Measurements from ENCODE around the gene OR8B8. TPM values are rescaled to one million over a fixed set of nuclear protein-coding genes. Genes with fewer than 3 reads are reported as not detected.
"Not testable (repeated sequence)": the region's sequence is repeated elsewhere in the genome, so short reads cannot be mapped to it uniquely, and the experiment has no call there.

The OR8B8 gene
- total RNA-seq, 1 donor from 2014 or later = not detected

GRCh38 chr11:124421043-124421442 is 24.5 kb downstream of the OR8B8 start:
- H3K9me3 ChIP-seq = no peaks in the 10 kb centered on the region
- no peak overlapping the region for H3K27ac ChIP-seq
- H3K4me1 ChIP-seq = no peaks in the 10 kb centered on the region
- no peak overlapping the region for H3K4me3 ChIP-seq
- H3K27me3 ChIP-seq = no peaks in the 10 kb centered on the region
- H3K36me3 ChIP-seq = no peaks in the 10 kb centered on the region
- intact Hi-C loops (cut with DNase I) = no loop called here
- no peak for DNase-seq (ENCODE audit: low spot score in 2 of 2)
- TF ChIP-seq, protein P1, sequence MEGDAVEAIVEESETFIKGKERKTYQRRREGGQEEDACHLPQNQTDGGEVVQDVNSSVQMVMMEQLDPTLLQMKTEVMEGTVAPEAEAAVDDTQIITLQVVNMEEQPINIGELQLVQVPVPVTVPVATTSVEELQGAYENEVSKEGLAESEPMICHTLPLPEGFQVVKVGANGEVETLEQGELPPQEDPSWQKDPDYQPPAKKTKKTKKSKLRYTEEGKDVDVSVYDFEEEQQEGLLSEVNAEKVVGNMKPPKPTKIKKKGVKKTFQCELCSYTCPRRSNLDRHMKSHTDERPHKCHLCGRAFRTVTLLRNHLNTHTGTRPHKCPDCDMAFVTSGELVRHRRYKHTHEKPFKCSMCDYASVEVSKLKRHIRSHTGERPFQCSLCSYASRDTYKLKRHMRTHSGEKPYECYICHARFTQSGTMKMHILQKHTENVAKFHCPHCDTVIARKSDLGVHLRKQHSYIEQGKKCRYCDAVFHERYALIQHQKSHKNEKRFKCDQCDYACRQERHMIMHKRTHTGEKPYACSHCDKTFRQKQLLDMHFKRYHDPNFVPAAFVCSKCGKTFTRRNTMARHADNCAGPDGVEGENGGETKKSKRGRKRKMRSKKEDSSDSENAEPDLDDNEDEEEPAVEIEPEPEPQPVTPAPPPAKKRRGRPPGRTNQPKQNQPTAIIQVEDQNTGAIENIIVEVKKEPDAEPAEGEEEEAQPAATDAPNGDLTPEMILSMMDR (IDR thresholded peaks at IDR 0.05) = no peak

GRCh38 chr11:124415356-124415923 is 30.1 kb downstream of the OR8B8 start:
- H3K27me3 ChIP-seq = no peaks in the 10 kb centered on the region
- H3K36me3 ChIP-seq = no peaks in the 10 kb centered on the region
- TF ChIP-seq, protein P1 (IDR thresholded peaks at IDR 0.05) = peak in 2 of 3 experiments; percentile 54 to 60
- no peak overlapping the region for H3K27ac ChIP-seq
- no peaks in the 10 kb centered on the region for H3K4me1 ChIP-seq
- H3K9me3 ChIP-seq = no peaks in the 10 kb centered on the region
- no peak for DNase-seq (ENCODE audit: low spot score in 2 of 2)
- no peak overlapping the region for H3K4me3 ChIP-seq
- intact Hi-C loops (cut with DNase I) = loop anchor here (2.0 kb wide), 1 partner anchor 171 kb away; no protein-coding TSS in a partner anchor

- H3K27ac ChIP-seq = no peak overlapping the region
Observed at GRCh38 chr11:124409906-124410305, 35.6 kb downstream of the OR8B8 start.

GRCh38 chr11:124405581-124405980 is 39.9 kb downstream of the OR8B8 start:
- TF ChIP-seq, protein P1 (IDR thresholded peaks at IDR 0.05) = no peak
- no peak for DNase-seq (ENCODE audit: low spot score in 2 of 2)
- Histone ChIP-seq H3K4me3 (no peak overlapping the region), H3K27ac (no peak overlapping the region), H3K36me3 (no peaks in the 10 kb centered on the region), H3K9me3 (no peaks in the 10 kb centered on the region), H3K4me1 (no peaks in the 10 kb centered on the region), H3K27me3 (no peaks in the 10 kb centered on the region)
- intact Hi-C loops (cut with DNase I) = no loop called here

More at GRCh38 chr11:124409906-124410305, 35.6 kb downstream of the OR8B8 start:
- H3K36me3 ChIP-seq = no peaks in the 10 kb centered on the region
- H3K4me3 ChIP-seq = no peak overlapping the region
- H3K27me3 ChIP-seq = no peaks in the 10 kb centered on the region
- intact Hi-C loops (cut with DNase I) = no loop called here
- DNase-seq (ENCODE audit: low spot score in 2 of 2) = no peak
- TF ChIP-seq, protein P1 (IDR thresholded peaks at IDR 0.05) = no peak
- no peaks in the 10 kb centered on the region for H3K4me1 ChIP-seq
- H3K9me3 ChIP-seq = no peaks in the 10 kb centered on the region

DNA sequence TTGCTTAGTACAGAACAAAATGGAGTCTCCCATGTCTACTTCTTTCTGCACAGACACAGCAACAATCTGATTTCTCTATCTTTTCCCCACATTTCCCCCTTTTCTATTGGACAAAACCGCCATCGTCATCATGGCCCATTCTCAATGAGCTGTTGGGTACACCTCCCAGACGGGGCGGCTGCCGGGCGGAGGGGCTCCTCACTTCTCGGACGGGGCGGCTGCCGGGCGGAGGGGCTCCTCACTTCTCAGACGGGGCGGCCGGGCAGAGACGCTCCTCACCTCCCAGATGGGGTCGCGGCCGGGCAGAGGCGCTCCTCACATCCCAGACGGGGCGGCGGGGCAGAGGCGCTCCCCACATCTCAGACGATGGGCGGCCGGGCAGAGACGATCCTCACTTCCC is 42.3 kb downstream of the OR8B8 start:
- intact Hi-C loops (cut with DNase I); H3K9me3 ChIP-seq; H3K4me3 ChIP-seq; H3K4me1 ChIP-seq; DNase-seq (ENCODE audit: low spot score in 2 of 2); H3K27me3 ChIP-seq; H3K36me3 ChIP-seq; H3K27ac ChIP-seq: not testable (repeated sequence)

DNA sequence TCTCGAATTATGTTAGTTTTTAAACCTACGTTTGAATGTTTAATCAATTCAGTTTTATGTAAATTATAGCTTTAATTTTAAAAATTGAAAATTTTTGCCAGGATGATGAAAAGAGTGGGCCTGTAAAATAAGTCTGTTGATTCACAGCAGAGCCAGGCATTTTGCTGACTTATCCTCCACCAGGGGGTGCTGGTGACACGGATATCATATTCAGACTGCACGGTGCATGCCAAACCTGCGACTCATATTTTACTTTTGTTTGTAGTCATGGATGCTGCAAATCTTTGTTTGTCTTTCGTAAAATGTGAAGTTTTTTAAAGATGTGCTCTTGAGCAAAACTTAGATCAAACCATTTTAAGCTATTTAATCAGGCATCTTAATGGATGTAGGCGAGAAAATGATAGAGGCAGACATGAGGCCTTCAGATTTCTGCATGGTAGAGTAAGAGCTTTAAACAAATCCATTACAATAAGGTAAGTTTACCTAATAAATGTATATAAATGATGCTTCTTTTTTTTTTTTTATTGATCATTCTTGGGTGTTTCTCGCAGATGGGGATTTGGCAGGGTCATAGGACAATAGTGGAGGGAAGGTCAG is 43.1 kb downstream of the OR8B8 start:
- peak; percentile 9 to 75 for DNase-seq (ENCODE audit: low spot score in 2 of 2)

More for the DNA sequence above, 43.1 kb downstream of the OR8B8 start:
- H3K27me3 ChIP-seq = no peaks in the 10 kb centered on the region
- no peaks in the 10 kb centered on the region for H3K36me3 ChIP-seq
- H3K27ac ChIP-seq = no peak overlapping the region
- no peaks in the 10 kb centered on the region for H3K9me3 ChIP-seq
- TF ChIP-seq, protein P1 (IDR thresholded peaks at IDR 0.05) = peak; percentile 14 to 48 (median 37)
- no peak overlapping the region for H3K4me3 ChIP-seq
- H3K4me1 ChIP-seq = no peaks in the 10 kb centered on the region
- intact Hi-C loops (cut with DNase I) = no loop called here

Measured in ascending aorta (tissue), 2 donors.